Nephron progenitor cell (in vitro differentiated cells): ENCODE data around the gene NYNRIN.

Source experiments
- DNase-seq: peaks from one replicate; pipeline ENCODE4 v3.0.0; 2021
- H3K27ac Mint-ChIP-seq: 2 replicates; pipeline ENCODE4 v1.8.0; 2021; ENCODE audit warnings: mild to moderate bottlenecking, moderate library complexity, mixed read lengths
- H3K27me3 Mint-ChIP-seq: 2 replicates; pipeline ENCODE4 v1.8.0; 2021; ENCODE audit warnings: mild to moderate bottlenecking, low read depth, mixed read lengths; ENCODE audit not compliant: poor library complexity
- H3K36me3 Mint-ChIP-seq: 2 replicates; pipeline ENCODE4 v1.8.0; 2021; ENCODE audit warnings: low read depth, mixed read lengths
- H3K4me1 Mint-ChIP-seq: 2 replicates; pipeline ENCODE4 v1.8.0; 2021; ENCODE audit warnings: mixed read lengths
- H3K4me3 Mint-ChIP-seq: 2 replicates; pipeline ENCODE4 v1.8.0; 2021; ENCODE audit warnings: mild to moderate bottlenecking, moderate library complexity, mixed read lengths
- H3K9me3 Mint-ChIP-seq: 2 replicates; pipeline ENCODE4 v1.8.0; 2021; ENCODE audit warnings: mild to moderate bottlenecking, moderate library complexity, mixed read lengths
- CTCF ChIP-seq: fragments of 200-600 bp; sonication (generic); IDR thresholded peaks from 2 replicates; pipeline ENCODE4 v1.5.0; 2021; ENCODE audit warnings: antibody characterized with exemption

The NYNRIN gene

GRCh38 chr14:24438223-24439097 lies 39.7 kb downstream of the NYNRIN start:
- TF ChIP-seq CTCF = no peak
- peaks cover 49% of the 10 kb centered on the region for H3K4me1 Mint-ChIP-seq
- H3K27me3 Mint-ChIP-seq = no peaks in the 10 kb centered on the region
- DNase-seq = no peak
- peaks cover 34% of the 10 kb centered on the region for H3K36me3 Mint-ChIP-seq
- peak overlapping the region; percentile 12 for H3K27ac Mint-ChIP-seq
- no peak overlapping the region for H3K4me3 Mint-ChIP-seq
- H3K9me3 Mint-ChIP-seq = no peaks in the 10 kb centered on the region

- H3K36me3 Mint-ChIP-seq = peaks cover 30% of the 10 kb centered on the region
- no peak for DNase-seq
- peak overlapping the region; percentile 60 for H3K27ac Mint-ChIP-seq
- TF ChIP-seq CTCF = no peak
- peaks cover 2% of the 10 kb centered on the region for H3K27me3 Mint-ChIP-seq
- no peaks in the 10 kb centered on the region for H3K9me3 Mint-ChIP-seq
- peaks cover 49% of the 10 kb centered on the region for H3K4me1 Mint-ChIP-seq
- H3K4me3 Mint-ChIP-seq = no peak overlapping the region
Observed at GRCh38 chr14:24439257-24439656, 40.5 kb downstream of the NYNRIN start.

GRCh38 chr14:24439830-24440605 lies 41.2 kb downstream of the NYNRIN start:
- Mint-ChIP-seq H3K27ac (peak overlapping the region; percentile 60), H3K36me3 (peaks cover 37% of the 10 kb centered on the region), H3K9me3 (no peaks in the 10 kb centered on the region), H3K4me3 (no peak overlapping the region), H3K4me1 (peaks cover 43% of the 10 kb centered on the region), H3K27me3 (peaks cover 10% of the 10 kb centered on the region)
- no peak for TF ChIP-seq CTCF
- DNase-seq = no peak

GRCh38 chr14:24440606-24441399 lies 42.0 kb downstream of the NYNRIN start:
- no peak for TF ChIP-seq CTCF
- DNase-seq = no peak
- no peaks in the 10 kb centered on the region for H3K9me3 Mint-ChIP-seq
- no peak overlapping the region for H3K27ac Mint-ChIP-seq
- H3K27me3 Mint-ChIP-seq = peaks cover 11% of the 10 kb centered on the region
- peaks cover 43% of the 10 kb centered on the region for H3K4me1 Mint-ChIP-seq
- peaks cover 43% of the 10 kb centered on the region for H3K36me3 Mint-ChIP-seq
- peak overlapping the region; percentile 94 for H3K4me3 Mint-ChIP-seq

- H3K27me3 Mint-ChIP-seq = peaks cover 12% of the 10 kb centered on the region
- H3K4me3 Mint-ChIP-seq = peak overlapping the region; percentile 94
- peaks cover 42% of the 10 kb centered on the region for H3K4me1 Mint-ChIP-seq
- H3K36me3 Mint-ChIP-seq = peaks cover 47% of the 10 kb centered on the region
- no peaks in the 10 kb centered on the region for H3K9me3 Mint-ChIP-seq
- H3K27ac Mint-ChIP-seq = peak overlapping the region; percentile 100
- no peak for TF ChIP-seq CTCF
- no peak for DNase-seq
Observed at GRCh38 chr14:24441485-24441884, 42.7 kb downstream of the NYNRIN start.
